Chondrocyte (in vitro differentiated cells): ENCODE data around the gene WNK1. TPM values are rescaled to one million over a fixed set of nuclear protein-coding genes. Genes with fewer than 3 reads are reported as not detected.
"Not testable (repeated sequence)": the region's sequence is repeated elsewhere in the genome, so short reads cannot be mapped to it uniquely, and the experiment has no call there.

Source experiments
- DNase-seq: peaks from one replicate; pipeline ENCODE4 v3.0.0; 2021; ENCODE audit warnings: mixed read lengths, low spot score
- H3K27ac Mint-ChIP-seq: one replicate; pipeline ENCODE4 v1.8.0; 2021; ENCODE audit warnings: mild to moderate bottlenecking, moderate library complexity, mixed read lengths; ENCODE audit not compliant: unreplicated experiment
- H3K27me3 Mint-ChIP-seq: 2 replicates; pipeline ENCODE4 v1.8.0; 2021; ENCODE audit warnings: low read depth, mixed read lengths
- H3K36me3 Mint-ChIP-seq: 2 replicates; pipeline ENCODE4 v1.8.0; 2021; ENCODE audit warnings: low read depth, mixed read lengths
- H3K4me1 Mint-ChIP-seq: 2 replicates; pipeline ENCODE4 v1.8.0; 2021; ENCODE audit warnings: low read depth, mild to moderate bottlenecking, mixed read lengths
- H3K4me3 Mint-ChIP-seq: one replicate; pipeline ENCODE4 v1.8.0; 2021; ENCODE audit warnings: mild to moderate bottlenecking, moderate library complexity, mixed read lengths; ENCODE audit not compliant: unreplicated experiment
- H3K9me3 Mint-ChIP-seq: 2 replicates; pipeline ENCODE4 v1.8.0; 2021; ENCODE audit warnings: low read depth, mixed read lengths
- total RNA-seq: library from RNA; stranded (reverse); gene quantifications from 3 replicates; pipeline ENCODE4 v1.2.1, GENCODE V29; 2021
- TF ChIP-seq, protein P1 (sequence below): fragments of 200-600 bp; sonication (generic); IDR thresholded peaks from 2 replicates; pipeline ENCODE4 v1.5.0; 2021; ENCODE audit warnings: antibody characterized with exemption, mild to moderate bottlenecking, moderate library complexity

WNK1 gene
- total RNA-seq, 1 donor from 2014 or later = 163 TPM

DNA sequence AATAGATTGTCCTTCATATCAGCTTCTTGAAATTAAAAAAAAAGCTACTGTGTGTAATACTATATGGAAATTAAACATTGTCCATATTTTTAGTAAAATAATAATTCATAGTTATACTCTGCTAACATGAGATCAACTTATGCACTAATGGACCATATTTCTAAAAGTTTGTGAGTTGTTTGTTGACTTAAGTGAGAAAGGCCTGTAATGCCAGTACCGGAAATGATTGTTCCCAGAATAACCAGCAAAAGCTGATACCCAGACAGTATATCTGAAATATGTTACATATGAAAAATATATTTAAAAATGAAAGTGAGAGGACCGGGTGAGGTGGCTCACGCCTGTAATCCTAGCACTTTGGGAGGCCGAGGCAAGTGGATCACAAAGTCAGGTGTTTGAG lies 35.9 kb downstream of the WNK1 start:
- no peaks in the 10 kb centered on the region for H3K9me3 Mint-ChIP-seq
- peaks cover 51% of the 10 kb centered on the region for H3K4me1 Mint-ChIP-seq
- H3K27ac Mint-ChIP-seq = no peak overlapping the region
- no peaks in the 10 kb centered on the region for H3K36me3 Mint-ChIP-seq
- no peak for DNase-seq
- no peaks in the 10 kb centered on the region for H3K27me3 Mint-ChIP-seq
- H3K4me3 Mint-ChIP-seq = no peak overlapping the region
- TF ChIP-seq, protein P1, sequence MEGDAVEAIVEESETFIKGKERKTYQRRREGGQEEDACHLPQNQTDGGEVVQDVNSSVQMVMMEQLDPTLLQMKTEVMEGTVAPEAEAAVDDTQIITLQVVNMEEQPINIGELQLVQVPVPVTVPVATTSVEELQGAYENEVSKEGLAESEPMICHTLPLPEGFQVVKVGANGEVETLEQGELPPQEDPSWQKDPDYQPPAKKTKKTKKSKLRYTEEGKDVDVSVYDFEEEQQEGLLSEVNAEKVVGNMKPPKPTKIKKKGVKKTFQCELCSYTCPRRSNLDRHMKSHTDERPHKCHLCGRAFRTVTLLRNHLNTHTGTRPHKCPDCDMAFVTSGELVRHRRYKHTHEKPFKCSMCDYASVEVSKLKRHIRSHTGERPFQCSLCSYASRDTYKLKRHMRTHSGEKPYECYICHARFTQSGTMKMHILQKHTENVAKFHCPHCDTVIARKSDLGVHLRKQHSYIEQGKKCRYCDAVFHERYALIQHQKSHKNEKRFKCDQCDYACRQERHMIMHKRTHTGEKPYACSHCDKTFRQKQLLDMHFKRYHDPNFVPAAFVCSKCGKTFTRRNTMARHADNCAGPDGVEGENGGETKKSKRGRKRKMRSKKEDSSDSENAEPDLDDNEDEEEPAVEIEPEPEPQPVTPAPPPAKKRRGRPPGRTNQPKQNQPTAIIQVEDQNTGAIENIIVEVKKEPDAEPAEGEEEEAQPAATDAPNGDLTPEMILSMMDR = no peak

- not testable (repeated sequence) for H3K9me3 Mint-ChIP-seq, H3K36me3 Mint-ChIP-seq, DNase-seq, H3K4me3 Mint-ChIP-seq, H3K27me3 Mint-ChIP-seq
- Mint-ChIP-seq H3K4me1 (peaks cover 55% of the 10 kb centered on the region), H3K27ac (peak overlapping the region; percentile 53)
These were observed 36.4 kb downstream of the WNK1 start for GRCh38 chr12:788762-789161.

- TF ChIP-seq, protein P1 = no peak
- no peaks in the 10 kb centered on the region for H3K9me3 Mint-ChIP-seq
- H3K4me1 Mint-ChIP-seq = peaks cover 61% of the 10 kb centered on the region
- no peak overlapping the region for H3K4me3 Mint-ChIP-seq
- no peaks in the 10 kb centered on the region for H3K27me3 Mint-ChIP-seq
- H3K27ac Mint-ChIP-seq = peak overlapping the region; percentile 50
- no peaks in the 10 kb centered on the region for H3K36me3 Mint-ChIP-seq
- no peak for DNase-seq
These were observed 37.6 kb downstream of the WNK1 start for GRCh38 chr12:789852-790563.

DNA sequence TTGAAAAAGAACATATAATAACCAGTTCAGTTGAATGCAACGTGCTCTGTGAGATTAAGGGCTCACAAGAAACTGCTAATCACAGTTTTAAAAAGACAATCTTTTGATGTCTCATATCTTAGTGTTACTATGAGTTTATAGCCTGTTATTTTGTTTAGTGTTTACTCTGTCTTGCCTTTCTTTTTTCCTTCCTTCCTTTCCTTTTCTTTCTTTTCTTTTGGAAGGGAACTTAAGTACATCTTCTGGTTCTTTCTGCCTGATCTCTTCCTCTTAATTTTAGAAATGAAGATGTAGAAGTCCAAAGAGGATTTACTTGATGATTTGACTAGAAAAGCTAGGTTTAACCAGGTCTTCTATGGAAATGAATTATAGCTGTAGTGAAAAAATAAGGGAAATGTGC lies 38.2 kb downstream of the WNK1 start:
- Mint-ChIP-seq H3K36me3 (no peaks in the 10 kb centered on the region), H3K27me3 (no peaks in the 10 kb centered on the region), H3K27ac (peak overlapping the region; percentile 50), H3K4me1 (peaks cover 66% of the 10 kb centered on the region), H3K9me3 (no peaks in the 10 kb centered on the region), H3K4me3 (no peak overlapping the region)
- TF ChIP-seq, protein P1 = no peak
- DNase-seq = no peak

GRCh38 chr12:793037-793436 lies 40.7 kb downstream of the WNK1 start:
- TF ChIP-seq, protein P1 = no peak
- no peaks in the 10 kb centered on the region for H3K27me3 Mint-ChIP-seq
- H3K4me3 Mint-ChIP-seq = no peak overlapping the region
- peak overlapping the region; percentile 33 for H3K27ac Mint-ChIP-seq
- peaks cover 74% of the 10 kb centered on the region for H3K4me1 Mint-ChIP-seq
- no peaks in the 10 kb centered on the region for H3K9me3 Mint-ChIP-seq
- no peaks in the 10 kb centered on the region for H3K36me3 Mint-ChIP-seq
- no peak for DNase-seq

DNA sequence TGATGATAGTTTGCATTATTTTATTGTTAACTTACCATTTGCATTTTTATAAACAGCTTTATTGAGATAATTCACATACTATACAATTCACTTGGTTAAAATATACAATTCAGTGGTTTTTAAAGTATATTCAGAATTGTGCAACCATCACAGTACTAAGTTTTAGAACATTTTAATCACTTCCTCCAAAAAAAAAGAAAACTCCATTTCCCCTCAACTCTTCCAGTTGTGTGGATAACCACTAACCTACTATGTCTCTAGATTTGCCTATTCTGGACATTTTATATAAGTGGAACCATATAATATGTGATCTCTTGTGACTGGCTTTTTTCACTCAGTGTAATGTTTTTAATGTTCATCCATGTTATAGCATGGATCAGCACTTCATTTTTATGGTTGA lies 41.3 kb downstream of the WNK1 start:
- Mint-ChIP-seq H3K27ac (no peak overlapping the region), H3K36me3 (no peaks in the 10 kb centered on the region), H3K4me3 (no peak overlapping the region), H3K9me3 (no peaks in the 10 kb centered on the region), H3K27me3 (no peaks in the 10 kb centered on the region), H3K4me1 (peaks cover 74% of the 10 kb centered on the region)
- TF ChIP-seq, protein P1 = no peak
- no peak for DNase-seq
